ENCODE measurements around the gene SPP1.

SPP1 gene

GRCh38 chr4:87962398-87963146 lies 12.9 kb upstream of the SPP1 start:
- H3K4me3 ChIP-seq (ENCODE audit: control insufficient read depth, low read depth, low read length), result no peak overlapping the region
- no peak for DNase-seq (ENCODE audit: low read depth)
- TF ChIP-seq CTCF (conservative IDR thresholded peaks at IDR 0.05; ENCODE audit: control insufficient read depth, insufficient read depth, low read depth, low read length), result no peak

- H3K4me3 ChIP-seq (ENCODE audit: control insufficient read depth, low read depth, low read length), result no peak overlapping the region
- no peak for DNase-seq (ENCODE audit: low read depth)
- no peak for TF ChIP-seq CTCF (conservative IDR thresholded peaks at IDR 0.05; ENCODE audit: control insufficient read depth, insufficient read depth, low read depth, low read length)
Measured at GRCh38 chr4:87965501-87965975, 10.0 kb upstream of the SPP1 start.

GRCh38 chr4:87966095-87966496 lies 9.4 kb upstream of the SPP1 start:
- TF ChIP-seq CTCF (conservative IDR thresholded peaks at IDR 0.05; ENCODE audit: control insufficient read depth, insufficient read depth, low read depth, low read length), result no peak
- no peak for DNase-seq (ENCODE audit: low read depth)
- H3K4me3 ChIP-seq (ENCODE audit: control insufficient read depth, low read depth, low read length), result no peak overlapping the region

GRCh38 chr4:87967193-87967592 lies 8.3 kb upstream of the SPP1 start:
- no peak for TF ChIP-seq CTCF (conservative IDR thresholded peaks at IDR 0.05; ENCODE audit: control insufficient read depth, insufficient read depth, low read depth, low read length)
- DNase-seq (ENCODE audit: low read depth), result no peak

GRCh38 chr4:87970121-87970520 lies 5.4 kb upstream of the SPP1 start:
- DNase-seq (ENCODE audit: low read depth), result no peak

More at GRCh38 chr4:87967193-87967592, 8.3 kb upstream of the SPP1 start:
- no peak overlapping the region for H3K4me3 ChIP-seq (ENCODE audit: control insufficient read depth, low read depth, low read length)

GRCh38 chr4:87971866-87972265 lies 3.6 kb upstream of the SPP1 start:
- no peak for DNase-seq (ENCODE audit: low read depth)
- TF ChIP-seq CTCF (conservative IDR thresholded peaks at IDR 0.05; ENCODE audit: control insufficient read depth, insufficient read depth, low read depth, low read length), result no peak
- H3K4me3 ChIP-seq (ENCODE audit: control insufficient read depth, low read depth, low read length), result no peak overlapping the region

More at GRCh38 chr4:87970121-87970520, 5.4 kb upstream of the SPP1 start:
- H3K4me3 ChIP-seq (ENCODE audit: control insufficient read depth, low read depth, low read length), result no peak overlapping the region
- no peak for TF ChIP-seq CTCF (conservative IDR thresholded peaks at IDR 0.05; ENCODE audit: control insufficient read depth, insufficient read depth, low read depth, low read length)
